CD4-positive, alpha-beta T cell treated with Interleukin-17A for 1 hour (primary cell): ENCODE measurements around the gene CARD10.
A peak's percentile ranks its signal among the peaks of the same experiment; 100 is the strongest.
"Not testable (repeated sequence)": the region's sequence is repeated elsewhere in the genome, so short reads cannot be mapped to it uniquely, and the experiment has no call there.

Experiments
- DNase-seq: peaks from one replicate; pipeline ENCODE4 v3.0.0-alpha.2; 2020

The CARD10 gene

DNA sequence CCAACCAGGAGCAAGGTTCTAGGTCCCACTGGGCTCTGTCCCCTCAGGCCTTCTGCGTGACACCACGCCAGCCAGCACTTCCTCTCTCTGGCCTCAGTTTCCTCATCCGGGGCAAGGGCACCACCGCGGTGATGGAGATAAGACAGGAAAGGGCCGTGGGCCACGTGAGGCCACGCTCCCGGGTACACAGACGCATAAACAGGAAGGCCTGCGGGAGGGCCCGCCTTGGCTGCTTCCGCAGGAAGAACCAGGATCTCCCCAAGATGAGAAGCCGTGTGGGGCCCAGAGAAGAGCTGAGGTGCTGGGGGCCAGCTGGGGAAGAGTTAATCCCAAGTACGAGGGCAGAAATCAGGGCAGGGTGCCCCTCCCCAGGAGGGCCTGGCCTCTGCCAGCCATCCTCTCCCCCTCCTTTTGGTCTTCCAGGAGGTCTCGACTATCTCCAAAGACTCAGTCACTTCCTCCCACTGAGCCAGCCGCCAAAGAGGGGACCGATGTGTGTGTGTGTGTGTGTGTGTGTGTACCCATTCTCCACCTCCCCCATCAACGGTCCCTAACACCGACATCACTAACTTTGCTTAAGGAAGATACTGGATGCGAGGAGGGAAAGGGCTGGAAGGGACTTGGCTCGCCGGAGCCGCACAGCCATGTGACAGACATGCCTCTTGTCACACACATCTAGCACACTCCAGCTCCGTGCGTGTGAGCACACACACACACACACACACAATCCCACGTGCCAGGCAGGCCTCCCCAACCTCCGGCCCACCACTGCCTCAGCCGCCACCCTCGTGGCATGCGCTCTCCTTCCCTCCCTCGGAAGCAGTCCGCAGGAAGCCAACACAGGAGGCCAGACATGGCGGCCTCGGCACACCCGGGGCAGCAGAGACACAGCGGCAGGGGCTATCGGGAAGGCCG, 34.5 kb downstream of the CARD10 start:
- DNase-seq = peak; percentile 84

DNA sequence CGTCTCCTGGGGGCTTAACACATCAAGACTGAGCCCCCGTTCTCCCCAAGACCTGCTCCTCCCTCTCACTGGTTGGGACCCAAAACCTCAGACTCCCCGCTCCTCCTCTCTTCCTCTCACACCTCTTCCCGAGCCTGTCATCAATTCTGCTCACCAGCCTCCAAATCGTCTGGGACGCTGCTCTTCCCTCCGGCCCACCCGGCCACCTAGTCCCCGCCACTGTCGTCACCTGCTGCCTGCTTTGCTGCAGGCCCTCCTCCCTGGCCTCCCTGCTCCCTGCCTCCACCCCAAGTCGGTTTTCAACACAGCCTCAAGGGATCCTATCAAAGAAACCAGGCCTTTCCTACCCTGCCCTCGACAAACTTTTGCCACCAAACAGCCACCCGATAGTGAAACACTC, 36.2 kb downstream of the CARD10 start:
- no peak for DNase-seq

DNA sequence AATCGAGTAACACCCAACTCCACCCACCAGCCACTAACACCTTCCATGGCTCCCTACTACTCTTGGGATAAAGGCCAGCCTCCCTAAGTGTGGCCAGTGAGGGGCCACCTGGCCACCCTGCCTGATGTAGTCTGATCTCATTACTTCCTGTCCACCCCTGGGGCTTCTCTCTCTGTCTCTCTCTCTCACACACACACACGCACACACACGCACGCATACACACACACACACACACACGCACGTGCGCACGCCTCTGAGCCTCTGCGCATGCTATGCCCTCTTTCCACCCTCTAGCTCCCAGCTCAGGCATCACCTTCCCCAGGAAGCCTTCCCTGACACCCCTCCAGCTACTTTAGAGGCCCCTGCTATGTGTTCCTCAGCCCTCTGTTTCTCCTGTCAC, 37.0 kb downstream of the CARD10 start:
- no peak for DNase-seq

DNA sequence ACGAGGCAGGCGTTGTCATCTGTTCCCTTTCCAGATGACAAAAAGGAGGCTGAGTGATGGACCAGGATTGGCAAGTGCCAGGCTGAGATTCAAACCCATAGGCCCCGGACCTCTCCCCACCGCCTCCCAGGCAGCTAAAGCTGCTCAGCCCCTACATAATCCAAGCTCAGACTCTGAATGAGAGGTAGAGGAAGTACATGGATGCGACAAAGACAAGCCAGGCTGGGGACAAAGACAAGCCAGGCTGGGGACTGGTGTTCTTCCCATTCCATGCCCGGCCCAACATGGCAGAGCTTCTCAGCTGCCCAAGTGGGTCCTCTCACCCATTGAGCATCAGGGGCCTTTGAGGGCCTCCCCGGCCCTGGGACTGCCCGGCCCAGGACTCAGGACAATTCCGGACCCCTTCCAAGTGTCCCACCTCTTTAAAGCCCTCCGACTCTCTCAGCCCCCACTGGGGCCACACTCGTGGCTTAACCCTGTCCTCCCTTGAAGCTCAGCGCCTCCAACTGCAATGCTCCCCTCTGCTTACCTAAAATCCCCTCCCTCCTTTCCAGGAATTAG, 37.8 kb downstream of the CARD10 start:
- DNase-seq = no peak

DNA sequence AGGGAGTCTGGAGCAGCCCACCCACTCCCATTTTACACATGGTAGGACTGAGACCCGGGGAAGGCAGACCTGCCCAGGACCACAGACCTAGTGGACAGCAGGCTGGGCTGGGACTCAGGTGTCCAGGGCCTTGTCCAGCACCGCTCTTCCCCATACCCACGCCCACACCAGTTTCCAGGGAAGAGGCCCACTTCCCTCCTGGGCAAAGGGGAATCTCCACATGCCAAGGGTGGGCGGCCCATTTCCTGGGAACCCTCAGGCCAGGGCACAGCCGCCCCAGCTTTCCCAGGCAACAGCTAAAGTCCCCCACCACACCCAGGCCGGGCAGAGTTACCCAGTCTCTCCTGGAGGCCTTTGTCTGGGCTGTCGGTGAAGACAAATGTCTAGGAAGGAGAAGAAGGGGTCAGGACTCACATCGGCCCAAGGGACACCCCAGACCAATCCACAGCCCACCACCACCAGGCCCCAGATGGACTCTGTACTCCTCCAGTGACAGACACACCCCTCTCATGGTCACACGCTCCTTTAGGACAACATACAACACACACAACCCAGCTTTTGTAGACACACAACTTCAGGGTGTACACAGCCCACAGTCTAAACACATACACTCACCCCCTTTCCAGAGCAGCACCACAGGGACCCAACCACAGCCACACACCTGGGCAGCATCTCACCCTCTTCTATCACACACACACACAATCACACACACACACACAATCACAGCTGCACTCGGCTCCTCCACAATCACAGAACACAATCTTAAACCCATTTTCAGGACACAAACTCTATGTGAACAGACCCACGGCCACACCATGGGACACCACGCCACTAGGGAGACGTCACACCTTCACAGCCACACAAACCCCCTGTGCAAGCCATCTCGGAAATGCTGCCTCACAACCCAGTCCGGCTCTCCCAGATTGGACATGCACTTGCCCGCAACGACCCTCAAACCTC, 38.5 kb downstream of the CARD10 start:
- DNase-seq = no peak

DNA sequence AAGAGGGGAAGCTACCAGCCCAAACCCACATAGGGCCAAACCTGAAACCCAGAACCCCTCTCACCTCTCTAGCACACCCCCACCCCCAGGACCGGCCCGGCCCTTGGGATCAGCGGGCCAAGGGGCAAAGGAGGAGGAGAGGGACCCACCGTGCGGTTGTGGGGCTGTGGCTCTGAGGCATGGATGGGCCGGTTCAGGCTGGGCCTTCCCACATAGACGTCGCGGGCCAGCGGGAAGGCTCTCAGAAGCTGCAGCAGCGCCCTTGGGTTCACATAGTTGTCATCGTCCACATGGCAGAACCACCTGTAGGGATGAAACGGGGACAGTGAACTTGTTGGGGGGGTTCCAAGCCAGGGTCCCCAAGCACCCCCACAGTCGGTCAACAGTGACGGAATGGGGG, 40.0 kb downstream of the CARD10 start:
- no peak for DNase-seq

DNA sequence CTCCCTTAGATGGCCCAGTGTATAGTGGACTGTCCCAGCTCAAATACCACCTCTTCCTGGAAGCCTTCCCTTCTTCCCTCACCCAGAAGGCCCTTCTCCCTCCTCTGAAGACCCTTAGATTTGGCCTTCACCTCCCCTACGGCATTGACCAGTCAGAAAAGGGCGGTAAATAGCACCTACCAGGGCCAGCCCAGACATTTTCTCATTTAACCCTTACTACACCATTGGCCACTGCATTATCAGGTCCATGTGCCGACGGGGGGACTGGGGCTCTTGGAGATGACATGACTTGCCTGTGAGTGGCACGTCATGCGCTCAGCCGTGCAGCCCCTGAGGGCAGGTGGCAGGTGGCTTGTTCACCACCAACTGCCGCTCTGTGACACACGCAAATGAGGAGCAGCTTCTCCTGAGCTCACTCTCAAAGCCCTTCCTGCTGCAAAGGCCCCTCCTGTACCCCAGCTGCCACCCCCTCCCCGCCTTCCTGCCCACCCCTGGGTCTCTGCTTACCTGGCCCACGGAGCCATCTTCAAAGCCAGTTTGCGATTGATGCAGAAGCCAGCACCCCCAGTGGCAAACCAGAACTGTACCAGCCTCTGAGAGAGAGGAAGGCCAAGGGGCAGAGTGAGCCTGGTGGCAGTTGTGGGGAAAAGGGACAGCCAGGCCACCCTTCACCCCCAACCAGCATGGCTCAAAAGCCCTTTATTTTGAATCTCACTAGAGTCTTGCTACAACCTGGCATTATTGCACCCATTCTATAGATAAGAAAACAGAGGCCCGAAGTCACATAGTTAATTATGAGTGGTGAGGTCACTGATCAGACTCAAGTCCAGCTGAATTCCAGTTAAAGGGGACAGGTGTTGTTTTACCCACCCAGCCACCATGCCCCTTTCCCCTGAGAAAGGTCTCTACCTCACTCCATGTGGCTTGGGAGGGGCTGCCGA, 42.6 kb downstream of the CARD10 start:
- no peak for DNase-seq

DNA sequence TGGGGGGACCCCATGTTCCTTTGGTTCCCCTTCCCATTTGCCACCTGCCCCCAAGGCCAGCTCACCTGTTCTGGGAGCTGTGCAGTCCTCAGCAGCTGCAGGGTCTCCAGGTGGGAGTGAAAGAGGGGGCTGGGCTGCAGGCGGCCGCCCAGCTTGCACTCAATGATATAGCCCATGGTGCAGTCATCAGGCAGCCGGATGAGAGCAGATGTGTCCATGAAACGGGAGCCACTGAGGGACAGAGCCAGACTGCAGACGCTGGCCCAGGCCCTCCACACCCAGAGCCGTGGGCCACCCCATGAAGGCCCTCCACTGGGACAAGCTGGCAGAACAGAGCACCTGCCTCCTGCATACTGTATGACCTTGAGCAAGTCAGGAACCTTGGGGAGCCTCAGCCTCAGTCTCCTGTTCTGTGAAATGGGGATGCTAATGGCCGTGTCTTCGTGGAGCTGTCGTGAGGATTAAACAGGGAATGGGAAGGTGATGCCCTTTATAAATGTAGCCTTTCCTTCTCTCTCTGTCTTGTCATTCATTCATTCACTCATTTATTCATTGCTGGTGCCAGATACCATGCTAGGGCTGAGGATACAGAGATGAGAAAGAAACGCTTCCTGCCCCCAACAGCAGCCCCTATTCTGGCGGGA, 44.6 kb downstream of the CARD10 start:
- no peak for DNase-seq

DNA sequence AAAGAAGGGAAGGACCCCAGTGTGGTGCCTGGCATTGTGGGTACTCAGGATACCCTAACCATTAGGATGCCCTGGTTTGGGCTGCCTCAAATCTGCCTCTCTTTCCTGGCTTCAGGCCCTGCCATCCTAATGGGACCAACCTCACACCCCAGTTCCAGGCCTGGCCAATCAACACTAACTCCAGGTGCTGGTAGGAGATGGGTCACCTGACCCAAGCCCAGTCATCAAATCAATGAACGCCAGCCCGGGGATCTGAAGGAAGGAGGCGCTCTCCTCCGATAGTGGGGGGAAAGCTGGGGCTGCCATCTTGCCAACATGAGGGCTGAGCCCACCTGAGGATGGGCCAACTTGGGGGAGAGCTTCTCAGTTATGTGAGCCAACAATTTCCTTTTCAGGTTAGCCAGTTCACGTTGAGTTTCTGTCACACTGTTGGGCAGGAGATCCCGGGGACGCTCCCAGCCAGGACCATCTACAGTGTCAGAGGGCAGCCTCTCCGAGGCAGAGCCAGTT, 45.7 kb downstream of the CARD10 start:
- no peak for DNase-seq

DNA sequence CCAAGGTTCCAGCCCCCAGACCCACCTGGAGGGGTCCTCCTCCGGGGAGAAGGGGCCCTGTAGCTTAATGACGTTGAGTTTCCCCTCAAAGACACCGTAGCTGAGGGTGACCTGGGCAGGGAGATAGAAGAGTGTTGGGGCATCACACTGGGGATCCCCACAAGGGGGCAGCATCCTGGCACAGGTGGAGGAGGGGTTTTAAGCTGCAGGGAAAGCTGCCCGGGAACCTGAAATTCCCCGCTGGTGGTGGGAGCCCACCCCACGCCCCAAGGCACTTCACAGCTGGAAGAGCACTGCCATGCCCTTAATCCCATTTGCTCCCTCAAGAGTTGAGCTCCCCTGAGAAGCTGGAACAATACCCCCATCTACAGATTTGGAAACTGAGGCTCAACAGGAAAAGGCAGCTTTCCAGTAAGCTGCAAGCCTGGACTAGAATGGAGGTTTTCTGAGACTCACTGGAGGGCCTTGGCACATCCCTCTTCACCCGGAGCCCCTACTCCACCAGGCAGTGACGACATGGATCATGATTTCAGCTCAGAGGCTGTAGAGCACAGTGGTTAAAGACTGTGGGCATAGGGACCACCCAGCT, 46.7 kb downstream of the CARD10 start:
- peak; percentile 54 for DNase-seq

DNA sequence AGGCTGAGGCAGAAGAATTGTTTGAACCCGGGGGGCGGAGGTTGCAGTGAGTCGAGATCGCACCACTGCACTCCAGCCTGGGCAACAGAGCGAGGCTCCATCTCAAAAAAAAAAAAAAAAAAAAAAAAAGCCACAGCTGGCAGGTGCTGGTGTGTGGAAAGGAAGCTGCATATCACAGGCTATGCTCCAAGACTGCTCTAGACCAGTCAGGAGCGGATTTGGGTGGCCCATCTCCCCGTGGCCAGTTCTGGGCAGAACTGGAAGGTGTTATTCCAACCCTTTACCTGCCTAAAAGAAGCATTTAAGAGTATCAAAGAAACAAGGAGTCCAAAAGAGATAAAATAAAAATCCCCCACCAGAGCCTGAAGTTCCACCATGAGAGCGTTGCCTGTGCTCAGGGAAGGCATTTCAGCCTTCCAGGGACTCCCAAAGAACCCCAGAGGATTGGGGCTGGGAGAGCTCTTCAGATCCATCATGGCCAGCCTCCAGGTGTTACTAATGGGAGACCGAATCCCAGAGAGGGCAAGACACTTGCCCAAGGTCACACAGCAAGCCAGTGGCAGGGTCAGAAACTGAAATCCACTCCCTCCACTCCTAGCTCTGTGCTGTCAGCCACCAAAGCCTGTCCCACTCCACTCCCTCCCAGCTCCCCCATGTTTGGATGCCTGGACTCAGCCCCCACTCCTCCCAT, 47.3 kb downstream of the CARD10 start:
- no peak for DNase-seq

DNA sequence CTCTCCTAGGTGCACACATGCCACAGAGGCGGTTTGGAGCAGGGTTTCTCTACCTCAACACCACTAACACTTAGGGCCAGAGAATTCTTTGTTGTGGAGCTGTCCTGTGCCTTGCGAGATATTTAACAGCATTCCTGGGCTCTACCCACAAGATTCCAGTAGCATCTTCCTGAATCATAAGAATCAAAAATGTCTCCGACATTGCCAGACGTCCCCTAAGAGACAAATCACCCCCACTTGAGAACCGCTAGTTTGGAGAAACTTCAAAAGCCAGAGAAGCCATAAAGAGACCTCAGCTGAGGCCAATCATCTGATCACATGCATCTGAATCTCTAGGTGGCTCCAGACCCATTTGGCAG, 49.1 kb downstream of the CARD10 start:
- no peak for DNase-seq

DNA sequence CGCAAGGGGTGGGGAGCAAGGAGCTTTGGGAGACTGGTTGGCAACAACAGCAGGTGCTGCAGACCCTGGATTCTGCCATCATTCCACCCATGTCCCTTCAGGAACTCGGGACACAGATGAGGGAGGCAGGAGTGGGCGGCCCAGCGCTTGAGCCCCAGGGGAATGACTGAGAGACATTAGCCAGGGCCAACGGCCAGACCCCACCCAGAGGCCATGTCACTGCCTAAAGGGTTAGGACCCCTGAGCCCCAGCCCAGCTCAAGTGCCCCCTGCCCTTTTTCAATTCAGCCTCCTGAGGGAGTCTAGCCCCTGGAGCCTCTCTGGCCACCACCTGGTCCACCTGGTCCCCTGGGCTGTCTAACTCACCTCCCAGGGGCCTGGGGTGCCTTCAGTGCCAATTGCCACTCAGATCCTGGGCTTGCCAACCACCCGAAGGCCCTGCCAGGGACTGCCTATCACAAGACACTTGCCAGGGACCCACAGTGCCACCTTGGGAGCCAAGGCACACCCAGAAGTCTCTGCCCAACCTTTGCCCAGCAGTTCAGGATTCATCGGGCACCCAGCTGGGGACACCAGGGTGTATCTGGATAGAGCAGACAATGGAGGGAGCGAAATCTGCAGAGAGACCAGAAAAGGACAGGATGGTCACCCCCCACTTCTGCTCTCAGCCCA, 49.7 kb downstream of the CARD10 start:
- DNase-seq = no peak

DNA sequence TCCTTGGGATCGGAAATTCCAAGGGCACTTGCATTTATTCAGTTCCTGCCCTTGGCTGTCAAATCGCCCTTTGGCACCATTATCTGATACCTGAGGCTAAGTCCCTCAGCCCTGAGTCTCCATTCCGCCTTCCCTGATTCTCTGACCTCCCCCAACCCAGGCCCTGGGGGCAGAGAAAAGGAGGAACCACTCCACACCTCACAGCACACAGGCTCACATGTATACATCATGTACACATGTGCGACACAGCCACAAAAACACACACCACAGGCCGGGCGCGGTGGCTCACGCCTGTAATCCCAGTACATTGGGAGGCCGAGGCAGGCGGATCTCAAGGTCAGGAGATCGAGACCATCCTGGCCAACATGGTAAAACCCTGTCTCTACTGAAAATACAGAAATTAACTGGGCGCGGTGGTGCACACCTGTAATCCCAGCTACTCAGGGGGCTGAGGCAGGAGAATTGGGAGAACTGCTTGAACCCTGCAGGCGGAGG, 51.0 kb downstream of the CARD10 start:
- DNase-seq = not testable (repeated sequence)

DNA sequence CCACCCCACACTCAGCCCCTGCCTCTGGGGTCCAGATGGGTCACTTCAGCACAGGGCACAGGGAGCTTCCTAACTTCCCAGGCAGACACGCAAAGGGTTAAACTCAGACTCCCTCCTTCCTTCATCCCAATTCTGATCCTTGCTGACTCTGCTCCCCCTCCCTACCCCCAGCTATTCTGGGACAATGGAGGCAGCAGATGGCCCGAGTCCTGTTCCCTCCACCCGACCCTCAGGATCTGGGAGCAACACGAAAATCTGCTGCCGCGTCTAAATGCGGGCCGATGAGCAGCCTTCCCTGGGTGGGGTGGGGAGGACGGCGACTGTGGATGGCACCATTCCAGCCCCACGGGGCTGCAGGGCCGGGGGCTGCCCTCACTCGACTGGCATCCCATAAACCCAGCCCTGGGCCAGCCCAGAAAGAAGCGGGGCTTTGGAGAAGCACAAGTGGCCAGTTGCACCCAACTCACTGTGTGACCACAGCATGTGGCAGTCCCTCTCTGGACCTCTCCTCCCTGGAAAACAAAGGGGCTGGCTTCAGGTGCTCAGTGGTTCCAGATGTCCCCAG, 51.7 kb downstream of the CARD10 start:
- DNase-seq = no peak

DNA sequence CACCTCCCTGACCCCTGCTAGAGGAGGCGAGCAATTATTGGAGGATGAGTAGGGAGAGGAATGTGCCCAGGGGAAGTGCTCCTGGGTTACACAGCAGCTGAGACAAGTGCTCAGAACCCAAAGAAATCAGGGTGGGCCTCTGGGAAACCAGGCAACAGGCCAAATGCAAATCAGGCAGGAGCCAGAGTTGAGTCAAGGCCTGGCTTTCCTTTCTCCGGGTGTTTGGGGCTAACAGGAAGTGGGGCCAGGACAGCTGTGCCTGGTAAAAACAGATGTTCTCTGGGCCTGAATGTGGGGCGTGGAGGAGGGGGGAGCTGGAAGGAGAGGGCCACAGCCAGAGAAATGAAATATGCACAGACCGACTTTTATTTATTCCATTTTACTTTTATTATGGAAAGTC, 55.0 kb downstream of the CARD10 start:
- DNase-seq = no peak

DNA sequence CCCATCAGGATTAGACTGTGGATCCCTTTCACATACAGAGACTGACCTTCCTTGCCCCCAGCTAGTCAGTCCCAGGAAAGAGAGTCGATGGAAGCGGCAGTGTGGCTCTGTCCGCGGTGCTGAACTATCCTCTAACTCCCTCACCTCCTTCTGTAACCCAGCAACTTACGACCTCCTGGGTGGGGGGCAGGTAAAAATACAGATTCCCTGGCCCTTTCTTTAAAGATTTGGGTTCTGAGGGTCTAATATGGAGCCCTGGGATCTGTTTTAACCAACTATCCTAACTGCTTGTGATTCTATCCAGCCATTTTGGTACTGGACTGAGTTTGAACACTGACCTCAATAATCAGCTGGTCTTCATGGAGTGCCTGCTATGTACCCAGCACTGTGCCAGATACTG, 56.2 kb downstream of the CARD10 start:
- DNase-seq = no peak

DNA sequence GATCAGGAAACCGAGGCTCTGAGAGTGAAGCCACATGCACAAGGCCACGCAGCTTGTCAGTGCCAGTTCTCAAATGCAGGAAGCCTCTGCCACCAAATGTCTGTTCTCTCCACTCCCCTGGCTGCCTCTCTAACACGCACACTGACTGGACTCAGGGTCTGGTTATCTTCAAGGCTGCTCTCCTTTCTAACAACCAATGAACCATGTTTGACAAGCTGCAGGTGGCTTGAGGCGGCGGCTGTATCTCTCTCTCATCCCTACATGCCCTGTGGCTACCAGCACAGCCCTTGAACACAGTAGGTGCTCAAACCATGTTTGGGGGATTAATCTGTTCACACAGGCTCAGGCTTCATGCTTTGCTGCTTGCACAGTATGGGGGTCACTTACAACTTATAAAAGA, 56.8 kb downstream of the CARD10 start:
- DNase-seq = no peak

DNA sequence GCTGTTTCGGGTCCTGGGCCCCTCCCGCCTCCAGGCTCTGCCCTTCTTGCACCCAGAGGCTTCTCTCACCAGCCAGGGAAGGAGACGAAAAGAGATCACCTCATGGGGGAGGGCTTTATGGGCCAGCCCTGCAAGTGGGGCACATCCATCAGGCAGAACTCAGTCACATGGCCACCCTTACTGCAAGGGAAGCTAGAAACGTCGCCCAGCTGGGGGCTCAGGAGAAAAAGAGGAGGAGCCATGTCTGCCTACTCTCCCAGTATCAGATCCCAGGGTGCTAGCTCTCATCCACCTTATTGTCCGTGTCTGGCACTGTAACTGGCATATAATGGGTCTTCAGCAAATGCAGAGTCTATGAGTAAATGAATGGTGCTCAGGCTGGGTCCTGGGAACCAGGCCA, 57.3 kb downstream of the CARD10 start:
- no peak for DNase-seq
